GM12875 (cell line): ENCODE results near the gene COMMD8.

Source experiments
- H3K4me3 ChIP-seq: one replicate; pipeline ENCODE4 v1.5.1; 2011; ENCODE audit warnings: low read depth, low read length, control low read depth
- TF ChIP-seq, protein P1 (sequence below): IDR thresholded peaks from 2 replicates; pipeline ENCODE4 v1.5.1; 2011; ENCODE audit warnings: low read depth, mild to moderate bottlenecking, control low read depth, inconsistent platforms, low read length, moderate library complexity, borderline replicate concordance; ENCODE audit not compliant: insufficient read depth

Gene COMMD8

DNA sequence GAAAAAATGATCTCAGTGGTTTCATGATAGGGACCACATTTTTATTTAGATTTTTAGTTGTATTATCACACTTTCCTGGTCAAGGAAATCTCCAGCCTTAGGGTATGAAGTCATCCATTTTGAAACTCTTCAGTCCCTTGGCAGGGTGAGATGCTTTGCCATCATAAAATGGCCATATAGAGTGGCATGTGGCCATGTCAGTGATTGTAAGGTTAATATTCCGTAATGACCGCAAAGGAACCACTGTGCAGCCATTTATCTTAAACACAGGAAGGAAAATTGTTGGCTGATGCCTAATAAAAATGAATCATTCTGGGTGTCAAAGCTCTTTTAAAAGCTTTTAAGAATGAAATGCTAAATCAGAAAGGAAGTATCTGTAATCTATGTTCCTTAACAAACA, 35.6 kb downstream of the COMMD8 start:
- H3K4me3 ChIP-seq, result no peak overlapping the region
- TF ChIP-seq, protein P1, sequence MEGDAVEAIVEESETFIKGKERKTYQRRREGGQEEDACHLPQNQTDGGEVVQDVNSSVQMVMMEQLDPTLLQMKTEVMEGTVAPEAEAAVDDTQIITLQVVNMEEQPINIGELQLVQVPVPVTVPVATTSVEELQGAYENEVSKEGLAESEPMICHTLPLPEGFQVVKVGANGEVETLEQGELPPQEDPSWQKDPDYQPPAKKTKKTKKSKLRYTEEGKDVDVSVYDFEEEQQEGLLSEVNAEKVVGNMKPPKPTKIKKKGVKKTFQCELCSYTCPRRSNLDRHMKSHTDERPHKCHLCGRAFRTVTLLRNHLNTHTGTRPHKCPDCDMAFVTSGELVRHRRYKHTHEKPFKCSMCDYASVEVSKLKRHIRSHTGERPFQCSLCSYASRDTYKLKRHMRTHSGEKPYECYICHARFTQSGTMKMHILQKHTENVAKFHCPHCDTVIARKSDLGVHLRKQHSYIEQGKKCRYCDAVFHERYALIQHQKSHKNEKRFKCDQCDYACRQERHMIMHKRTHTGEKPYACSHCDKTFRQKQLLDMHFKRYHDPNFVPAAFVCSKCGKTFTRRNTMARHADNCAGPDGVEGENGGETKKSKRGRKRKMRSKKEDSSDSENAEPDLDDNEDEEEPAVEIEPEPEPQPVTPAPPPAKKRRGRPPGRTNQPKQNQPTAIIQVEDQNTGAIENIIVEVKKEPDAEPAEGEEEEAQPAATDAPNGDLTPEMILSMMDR, result no peak

DNA sequence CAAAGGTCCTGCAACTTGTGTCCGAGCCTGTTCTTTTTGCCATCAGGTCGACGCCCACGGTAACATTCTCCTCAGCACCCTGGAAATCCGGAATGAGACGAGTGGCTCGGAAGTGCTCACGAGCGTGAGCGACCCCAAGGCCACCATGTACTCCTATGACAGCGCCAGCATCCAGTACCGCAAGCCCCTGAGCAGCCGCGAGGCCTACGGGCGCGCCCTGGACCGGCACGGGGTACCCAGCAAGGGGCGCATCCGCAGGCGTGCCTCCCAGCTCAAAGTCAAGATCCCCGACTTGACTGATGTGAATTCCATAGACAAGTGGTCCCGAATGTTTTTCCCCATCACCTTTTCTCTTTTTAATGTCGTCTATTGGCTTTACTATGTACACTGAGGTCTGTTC, 37.9 kb downstream of the COMMD8 start:
- TF ChIP-seq, protein P1, result no peak

DNA sequence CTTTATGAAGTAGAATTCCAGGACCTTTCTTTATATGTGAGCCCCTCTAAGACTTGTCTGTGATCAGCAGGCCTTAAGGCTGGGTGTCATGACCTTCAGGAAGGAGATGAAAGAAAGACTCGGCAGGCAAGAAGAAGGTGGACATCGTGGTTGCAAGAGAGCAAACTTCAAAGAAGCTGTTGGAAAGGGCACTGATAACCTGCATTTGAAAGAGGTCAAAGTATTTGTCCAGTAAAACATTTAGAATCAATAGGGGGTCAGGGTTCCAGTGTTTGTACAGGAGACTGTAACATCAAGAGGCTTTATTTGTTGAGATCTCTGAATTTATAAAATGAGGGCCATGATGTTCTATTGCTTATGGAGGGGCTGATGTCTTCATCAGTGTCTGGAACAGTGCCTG, 44.2 kb downstream of the COMMD8 start:
- H3K4me3 ChIP-seq, result no peak overlapping the region
- TF ChIP-seq, protein P1, result no peak

More for the DNA sequence above, 37.9 kb downstream of the COMMD8 start:
- no peak overlapping the region for H3K4me3 ChIP-seq

DNA sequence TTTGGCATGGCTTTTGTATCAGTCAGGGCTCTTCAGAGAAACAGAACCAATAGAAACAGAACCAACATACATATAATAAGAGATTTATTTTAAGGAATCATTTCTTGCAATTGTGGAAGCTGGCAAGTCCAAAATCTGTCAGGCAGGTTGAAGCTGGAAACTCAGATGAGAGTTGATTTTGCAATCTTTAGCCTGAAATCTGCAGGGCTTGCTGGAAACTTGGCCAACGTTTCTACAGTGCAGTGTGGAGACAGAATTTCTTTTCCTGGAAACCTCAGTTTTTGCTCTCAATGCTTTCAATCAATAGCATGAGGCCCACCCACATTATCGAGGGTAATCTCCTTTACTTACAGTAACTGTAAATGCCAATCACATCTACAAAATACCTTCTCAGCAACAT, 45.4 kb downstream of the COMMD8 start:
- H3K4me3 ChIP-seq, result no peak overlapping the region
- TF ChIP-seq, protein P1, result no peak

DNA sequence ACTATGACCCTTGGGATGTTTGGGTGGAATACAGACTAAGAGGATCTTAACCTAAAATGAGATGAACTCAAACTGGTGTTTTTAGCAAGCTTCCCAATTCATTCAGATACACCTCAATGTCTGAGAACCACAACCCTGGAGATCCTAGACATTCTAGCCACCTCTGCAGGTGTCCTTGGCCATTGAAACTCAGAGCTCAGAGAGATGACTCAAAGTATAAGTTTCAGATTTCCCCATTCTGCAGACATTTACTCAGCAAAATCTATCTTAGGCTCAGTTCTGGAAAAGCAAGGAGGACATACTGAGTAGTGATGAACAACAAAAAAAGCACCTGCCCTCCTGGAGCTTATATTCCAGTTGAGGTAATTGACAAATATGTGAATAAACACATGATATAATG, 47.8 kb downstream of the COMMD8 start:
- TF ChIP-seq, protein P1, result no peak

DNA sequence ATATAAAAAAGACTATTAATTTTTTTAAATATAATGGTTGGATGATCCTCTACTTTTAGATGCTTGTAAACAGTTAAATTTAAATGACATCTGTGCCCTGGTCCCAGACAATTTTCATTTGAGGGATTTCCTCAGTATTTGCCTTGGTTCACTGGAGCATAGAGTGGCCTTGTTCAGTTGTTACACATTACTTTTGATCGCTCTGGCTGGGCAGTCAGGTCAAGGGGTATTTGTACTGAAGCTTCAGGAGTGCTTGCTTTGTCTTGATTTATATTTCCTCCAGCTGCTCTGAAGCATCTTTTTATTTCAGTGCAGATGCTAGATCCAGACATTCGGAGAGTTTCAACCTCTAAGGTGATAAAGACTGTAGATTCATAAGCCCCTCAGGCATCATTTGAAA, 50.0 kb downstream of the COMMD8 start:
- no peak overlapping the region for H3K4me3 ChIP-seq
- TF ChIP-seq, protein P1, result no peak

More for the DNA sequence above, 47.8 kb downstream of the COMMD8 start:
- H3K4me3 ChIP-seq, result no peak overlapping the region

DNA sequence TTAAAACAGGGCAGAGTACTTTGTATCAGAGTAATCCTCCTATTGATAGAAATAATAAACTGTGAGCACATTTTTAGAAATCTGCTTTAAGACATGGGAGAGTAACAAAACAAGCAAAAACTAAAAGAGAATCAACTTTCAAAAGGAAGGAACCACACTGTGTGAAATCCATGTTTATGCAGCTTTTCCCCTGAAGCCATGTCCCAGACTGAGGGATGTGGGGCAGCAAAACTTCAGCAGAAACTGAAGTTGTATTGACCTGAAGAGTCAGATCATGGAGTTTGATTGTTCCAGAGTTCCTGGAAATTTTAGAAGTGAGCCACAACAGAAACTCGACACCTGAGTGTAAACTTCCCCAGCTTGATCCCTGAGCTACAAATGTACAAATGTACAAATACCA, 53.2 kb downstream of the COMMD8 start:
- H3K4me3 ChIP-seq, result no peak overlapping the region
- TF ChIP-seq, protein P1, result no peak
